ENCODE results near the gene ESCO1.

Gene ESCO1

DNA sequence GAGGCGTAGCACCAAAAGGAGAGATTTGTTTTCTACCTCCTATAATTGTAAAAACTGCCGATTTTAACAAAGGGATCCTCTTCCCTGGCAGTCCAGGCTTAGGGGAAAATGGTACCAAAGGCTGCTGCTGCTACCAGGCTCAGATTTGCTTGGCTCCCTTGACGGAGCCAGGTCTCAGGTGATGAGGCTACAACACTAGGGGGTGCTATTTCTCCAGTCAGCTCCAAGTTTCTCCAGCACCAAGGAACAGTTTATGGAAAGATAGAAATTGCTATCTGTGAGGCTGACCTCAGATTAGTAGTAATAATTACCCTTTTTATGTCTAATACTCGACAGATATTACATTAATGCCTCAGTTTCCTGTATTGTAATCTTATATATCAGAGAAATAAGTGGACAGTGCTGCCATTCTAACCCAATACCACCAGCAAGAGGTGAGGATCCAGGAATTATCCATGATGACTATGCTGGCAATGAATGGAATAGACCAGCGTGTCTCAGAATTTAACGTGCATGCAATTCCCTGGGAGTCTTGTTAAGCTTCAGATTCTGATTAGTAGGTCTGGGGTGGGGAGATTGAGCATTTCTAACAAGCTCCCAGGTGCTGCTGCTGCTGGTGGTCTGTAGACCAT lies 111.3 kb downstream of the ESCO1 start:
- no peak for DNase-seq

DNA sequence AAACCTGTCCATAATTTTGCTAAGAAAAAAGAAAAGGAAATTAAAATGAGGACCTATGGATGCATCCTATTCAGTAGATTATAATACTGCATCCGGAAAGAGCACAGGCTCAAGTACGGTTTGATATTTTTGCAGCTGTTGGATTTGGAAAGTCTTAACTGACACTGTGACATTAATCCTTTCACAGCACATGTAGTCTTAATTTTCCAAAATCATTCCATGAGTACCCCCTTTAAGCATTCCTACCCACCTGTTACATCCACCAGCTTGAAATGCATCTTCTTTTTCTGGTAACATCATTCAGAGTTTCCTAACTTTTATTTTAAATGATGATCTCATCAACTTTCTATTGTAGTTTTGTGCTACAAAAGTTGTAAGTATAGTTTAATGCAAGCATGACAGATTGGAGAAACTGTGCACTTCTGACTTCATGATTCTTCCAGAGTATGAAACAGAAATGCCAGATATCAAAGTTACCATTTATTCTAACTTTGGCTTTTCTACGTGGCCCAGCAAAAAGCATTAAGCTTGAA lies 113.5 kb downstream of the ESCO1 start:
- no peak for DNase-seq

DNA sequence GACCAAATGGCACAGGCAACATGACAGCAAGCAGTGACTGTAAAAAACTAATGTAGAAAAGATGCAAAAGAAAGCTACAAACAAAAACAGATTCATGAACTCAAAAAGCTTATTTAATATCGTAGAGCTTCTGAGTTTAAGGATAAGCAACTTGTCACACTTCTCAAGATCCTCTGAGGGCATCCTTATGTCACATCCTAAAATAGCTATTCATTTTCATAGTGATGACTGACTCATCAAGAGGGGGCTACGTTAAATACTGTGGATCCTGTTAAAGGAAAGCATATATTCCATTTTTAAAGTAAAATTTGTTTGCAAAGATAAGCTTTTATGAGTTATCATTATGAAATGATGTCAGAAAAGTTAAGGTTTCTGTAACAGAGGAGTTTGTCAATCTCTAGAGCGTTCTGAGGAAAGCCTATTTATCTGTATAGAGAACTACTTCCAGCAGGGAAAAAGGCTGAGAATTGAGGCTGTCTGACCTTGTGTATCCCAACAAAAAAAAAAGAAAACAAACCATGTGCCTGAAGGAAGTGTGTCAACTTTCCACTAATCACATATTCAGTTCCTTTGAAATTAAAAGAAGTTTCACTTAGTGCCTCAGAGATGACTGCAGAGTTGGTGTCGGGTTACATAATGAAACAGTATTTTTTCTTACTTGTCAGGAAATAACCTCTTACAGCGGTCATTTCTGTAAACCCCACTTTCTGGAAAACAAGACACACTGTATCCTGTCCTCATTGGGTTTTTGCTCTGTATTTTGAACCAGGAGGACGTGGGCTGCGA lies 115.5 kb downstream of the ESCO1 start:
- no peak for DNase-seq

DNA sequence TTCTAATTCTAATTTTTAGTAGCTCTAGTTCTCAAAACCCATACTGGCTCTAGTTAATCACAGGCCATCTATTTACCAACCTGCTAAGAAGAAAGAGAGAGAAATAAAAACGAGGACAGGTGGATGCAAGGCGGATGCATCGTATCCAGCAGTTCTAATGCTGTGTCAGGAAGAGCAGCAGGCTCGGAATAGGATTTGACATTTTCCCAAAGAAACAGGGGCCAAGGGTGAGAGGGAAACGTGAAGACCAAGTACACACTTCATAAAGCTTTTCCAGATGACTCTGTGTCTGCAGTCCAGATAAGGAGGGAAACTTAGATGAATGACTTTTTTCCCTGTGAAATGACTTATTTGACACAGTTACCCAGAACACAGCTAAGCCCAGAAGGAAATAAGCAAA lies 117.5 kb downstream of the ESCO1 start:
- DNase-seq: no peak

DNA sequence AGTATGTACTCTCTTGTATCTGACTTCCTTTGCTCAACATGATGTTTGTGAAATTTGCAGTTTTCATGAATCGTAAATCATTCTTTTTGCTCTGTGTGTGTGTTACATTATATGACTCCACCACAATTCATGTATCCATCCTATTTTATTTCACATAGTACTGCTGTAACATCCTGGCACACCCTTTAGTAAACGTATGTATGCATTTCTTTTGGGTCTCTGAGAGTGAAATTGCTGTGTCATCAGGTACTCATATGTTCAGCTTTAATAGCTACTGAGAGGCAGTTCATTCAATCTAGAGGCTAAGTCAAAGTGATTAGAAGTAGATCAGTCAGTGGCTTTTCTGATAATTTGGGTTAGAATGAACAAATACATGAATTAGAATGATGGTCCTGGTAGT lies 118.8 kb downstream of the ESCO1 start:
- DNase-seq: no peak

DNA sequence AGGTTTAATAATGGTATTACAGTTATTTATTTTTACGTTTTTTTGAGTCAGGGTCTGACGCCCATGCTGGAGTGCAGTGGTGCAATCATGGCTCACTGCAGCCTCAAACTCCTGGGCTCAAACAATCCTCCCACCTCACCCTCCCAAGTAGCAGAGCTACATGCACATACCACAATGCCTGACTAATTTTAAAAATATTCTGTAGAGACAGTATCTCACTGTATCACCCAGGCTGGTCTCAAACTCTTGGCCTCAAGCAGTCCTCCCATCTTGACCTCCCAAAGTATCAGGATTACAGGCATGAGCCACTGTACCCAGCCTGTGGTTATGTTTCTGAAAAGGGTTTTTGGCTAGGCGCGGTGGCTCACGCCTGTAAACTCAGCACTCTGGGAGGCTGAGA lies 120.8 kb downstream of the ESCO1 start:
- DNase-seq: no peak
